Keratinocyte (primary cell): Measurements from ENCODE around the gene LEFTY1. TPM values are rescaled to one million over a fixed set of nuclear protein-coding genes. Genes with fewer than 3 reads are reported as not detected.

Experiments
- DNase-seq: peaks from one replicate; pipeline ENCODE4 v3.0.0-alpha.2; 2011; ENCODE audit warnings: low read depth, missing footprints, low spot score
- FAIRE-seq: peaks from 2 replicates; lab custom pipeline; 2011; peaks lifted over from hg19 to GRCh38; lab: Jason Lieb, UNC
- H2AFZ ChIP-seq: 2 replicates; pipeline ENCODE4 v1.6.0; 2012; ENCODE audit warnings: low read length, control low read depth, inconsistent platforms; ENCODE audit not compliant: control insufficient read depth
- H3K27ac ChIP-seq: 2 replicates; pipeline ENCODE4 v1.5.1; 2011; ENCODE audit warnings: low read length; ENCODE audit not compliant: control insufficient read depth, insufficient read depth
- H3K27me3 ChIP-seq: 3 replicates; pipeline ENCODE4 v1.6.0; 2011; ENCODE audit warnings: low read length; ENCODE audit not compliant: control insufficient read depth, insufficient read depth; ENCODE audit errors: extremely low read depth
- H3K36me3 ChIP-seq, 2 experiments: 2 replicates in 1 of 2; 3 replicates in 1 of 2; pipeline ENCODE4 v1.5.1; 2011; ENCODE audit warnings: low read length in 2 of 2, mild to moderate bottlenecking in 1 of 2; ENCODE audit not compliant: control insufficient read depth in 2 of 2, insufficient read depth in 2 of 2; ENCODE audit errors: extremely low read depth in 1 of 2
- H3K4me1 ChIP-seq: 3 replicates; pipeline ENCODE4 v1.5.1; 2011; ENCODE audit warnings: low read length; ENCODE audit not compliant: control insufficient read depth, insufficient read depth; ENCODE audit errors: extremely low read depth
- H3K4me2 ChIP-seq: 3 replicates; pipeline ENCODE4 v1.6.0; 2011; ENCODE audit warnings: low read depth, low read length; ENCODE audit not compliant: control insufficient read depth, insufficient read depth; ENCODE audit errors: extremely low read depth
- H3K4me3 ChIP-seq, 3 experiments: fragments of 200-600 bp in 1 of 3; sonication (generic) in 1 of 3; 2 replicates in 2 of 3; 3 replicates in 1 of 3; pipeline ENCODE4 v1.5.1; 2011 to 2016; ENCODE audit warnings: low read length in 3 of 3, mild to moderate bottlenecking in 3 of 3, control low read depth in 2 of 3, inconsistent platforms in 1 of 3, low read depth in 1 of 3, mixed read lengths in 1 of 3, mixed run types in 1 of 3, moderate library complexity in 1 of 3; ENCODE audit not compliant: control insufficient read depth in 2 of 3, insufficient read depth in 2 of 3; ENCODE audit errors: extremely low read depth in 1 of 3
- H3K79me2 ChIP-seq: 2 replicates; pipeline ENCODE4 v1.6.0; 2012; ENCODE audit warnings: low read length; ENCODE audit not compliant: control insufficient read depth, insufficient read depth
- H3K9ac ChIP-seq: 3 replicates; pipeline ENCODE4 v1.6.0; 2011; ENCODE audit warnings: low read length; ENCODE audit not compliant: control insufficient read depth, insufficient read depth; ENCODE audit errors: extremely low read depth
- H3K9me1 ChIP-seq: 3 replicates; pipeline ENCODE4 v1.6.0; 2011; ENCODE audit warnings: low read length; ENCODE audit not compliant: control insufficient read depth, insufficient read depth; ENCODE audit errors: extremely low read depth
- H3K9me3 ChIP-seq: 2 replicates; pipeline ENCODE4 v1.5.1; 2012; ENCODE audit warnings: low read depth, low read length; ENCODE audit not compliant: control insufficient read depth
- H4K20me1 ChIP-seq: 3 replicates; pipeline ENCODE4 v1.6.0; 2011; ENCODE audit warnings: low read length; ENCODE audit not compliant: control insufficient read depth, insufficient read depth; ENCODE audit errors: extremely low read depth
- CTCF ChIP-seq, 3 experiments: IDR thresholded peaks in 1 of 3; conservative IDR thresholded peaks in 1 of 3; optimal IDR thresholded peaks in 1 of 3; 2 replicates in 2 of 3; 3 replicates in 1 of 3; pipeline versions ENCODE3 to v1.5.1; 2011; ENCODE audit warnings: low read length in 3 of 3, mild to moderate bottlenecking in 3 of 3, moderate library complexity in 2 of 3, control low read depth in 1 of 3, inconsistent platforms in 1 of 3; ENCODE audit not compliant: insufficient read depth in 2 of 3; ENCODE audit errors: extremely low read depth in 1 of 3
- EZH2 ChIP-seq: IDR thresholded peaks from one replicate; pipeline ENCODE4 v1.6.1; 2012; ENCODE audit warnings: inconsistent platforms, mild to moderate bottlenecking, low read length, moderate library complexity
- dilution Hi-C: fragments of 300-500 bp; cut with MboI; formaldehyde crosslinking; loops from one replicate; pipeline ENCODE4 v1.7.0; 2020; ENCODE audit warnings: low sequenced_read_pairs; ENCODE audit not compliant: extremely low pct_ligation_motif_present
- polyA plus RNA-seq, 5 experiments: library from polyadenylated mRNA; depleted of rRNA in 3 of 5; stranded (reverse) in 3 of 5; stranded (forward) in 1 of 5; unstranded in 1 of 5; fragments of >200 nt; gene quantifications; 1 replicate in 1 of 5; 2 replicates in 3 of 5; 3 replicates in 1 of 5; pipeline versions ENCODE4 v1.2.1 to v1.2.3, GENCODE V29; 2011 to 2012; ENCODE audit warnings: missing spikeins in 2 of 5, low read depth in 1 of 5, low replicate concordance in 1 of 5

LEFTY1 gene
- polyA plus RNA-seq, 1 donor (not counting 4 experiments of a cell fraction or from before 2014, with no cell fraction given), result not detected

- Histone ChIP-seq H3K27ac (no peak overlapping the region), H3K9me1 (no peaks in the 10 kb centered on the region), H2AFZ (no peak overlapping the region), H3K4me1 (peaks cover 6% of the 10 kb centered on the region), H3K9ac (no peak overlapping the region), H3K36me3 (no peaks in the 10 kb centered on the region), H3K4me3 (no peak overlapping the region), H3K4me2 (no peak overlapping the region), H4K20me1 (no peaks in the 10 kb centered on the region), H3K9me3 (no peaks in the 10 kb centered on the region), H3K79me2 (no peaks in the 10 kb centered on the region), H3K27me3 (no peaks in the 10 kb centered on the region)
- TF ChIP-seq EZH2, result no peak
- DNase-seq (no peak), FAIRE-seq (no peak)
- dilution Hi-C loops, result no loop called here
Observed at GRCh38 chr1:225887030-225887314, 2.0 kb downstream of the LEFTY1 start.

GRCh38 chr1:225886159-225887029 lies 2.6 kb downstream of the LEFTY1 start:
- DNase-seq (no peak), FAIRE-seq (no peak)
- Histone ChIP-seq H3K4me3 (no peak overlapping the region), H3K27me3 (no peaks in the 10 kb centered on the region), H3K9me3 (no peaks in the 10 kb centered on the region), H3K36me3 (no peaks in the 10 kb centered on the region), H2AFZ (no peak overlapping the region), H3K9ac (no peak overlapping the region), H3K27ac (no peak overlapping the region), H3K9me1 (no peaks in the 10 kb centered on the region), H3K79me2 (peaks cover under 1% of the 10 kb centered on the region), H3K4me2 (no peak overlapping the region), H4K20me1 (no peaks in the 10 kb centered on the region), H3K4me1 (peaks cover 8% of the 10 kb centered on the region)
- dilution Hi-C loops, result no loop called here
- TF ChIP-seq EZH2 (no peak), CTCF (optimal IDR thresholded peaks at IDR 0.05 in 1 of 3, IDR thresholded peaks at IDR 0.05 in 1 of 3, conservative IDR thresholded peaks at IDR 0.05 in 1 of 3; ENCODE audit: extremely low read depth in 1 of 3, insufficient read depth in 2 of 3, low read length in 3 of 3) (no peak)

GRCh38 chr1:225885336-225885735 lies 3.6 kb downstream of the LEFTY1 start:
- dilution Hi-C loops, result no loop called here
- Histone ChIP-seq H2AFZ (no peak overlapping the region), H3K27me3 (no peaks in the 10 kb centered on the region), H3K9me1 (no peaks in the 10 kb centered on the region), H3K36me3 (no peaks in the 10 kb centered on the region), H3K79me2 (peaks cover 4% of the 10 kb centered on the region), H3K4me3 (no peak overlapping the region), H3K4me1 (peaks cover 16% of the 10 kb centered on the region), H4K20me1 (peaks cover 4% of the 10 kb centered on the region), H3K4me2 (no peak overlapping the region), H3K9ac (no peak overlapping the region), H3K27ac (no peak overlapping the region), H3K9me3 (no peaks in the 10 kb centered on the region)
- TF ChIP-seq CTCF (optimal IDR thresholded peaks at IDR 0.05 in 1 of 3, IDR thresholded peaks at IDR 0.05 in 1 of 3, conservative IDR thresholded peaks at IDR 0.05 in 1 of 3; ENCODE audit: extremely low read depth in 1 of 3, insufficient read depth in 2 of 3, low read length in 3 of 3) (no peak), EZH2 (no peak)
- DNase-seq (no peak), FAIRE-seq (no peak)
